IMR-90 (cell line): ENCODE measurements around the gene ENTPD7. TPM values are rescaled to one million over a fixed set of nuclear protein-coding genes. Genes with fewer than 3 reads are reported as not detected.
A peak's percentile ranks its signal among the peaks of the same experiment; 100 is the strongest.

ENCODE experiments used
- ATAC-seq: fragments of 200-7000 bp; cut with Tn5 transposase; 2 replicates; pipeline ENCODE4 v1.9.1; 2020; ENCODE audit warnings: low read depth, mild to moderate bottlenecking, moderate library complexity
- BruUV-seq: library from RNA; stranded (reverse); fragments of 400-500 nt; replicated peaks from 2 replicates; lab custom pipeline; 2021; lab: Mats Ljungman, UMichigan
- CTCF ChIA-PET: fragments of 300-600 bp; formaldehyde crosslinking; extraction: SDS; loops from one replicate; lab custom pipeline; 2021; ENCODE audit warnings: antibody characterized with exemption; lab: Yijun Ruan, JAX
- POLR2A ChIA-PET: fragments of 300-600 bp; sonication (Branson Sonifier 250); formaldehyde crosslinking; loops from one replicate; lab custom pipeline; 2022; ENCODE audit warnings: antibody characterized with exemption; ENCODE audit not compliant: unreplicated experiment; lab: Charles Lee
- DNase-seq: peaks from one replicate; pipeline ENCODE4 v3.0.0; 2013
- H2AFZ ChIP-seq: replicated peaks from 2 replicates; pipeline ENCODE3; 2013; ENCODE audit warnings: low read length, mild to moderate bottlenecking; ENCODE audit not compliant: poor library complexity
- H2AK5ac ChIP-seq: 2 replicates; pipeline ENCODE4 v1.6.1; 2013; ENCODE audit warnings: low read depth, low read length, inconsistent platforms
- H2AK9ac ChIP-seq: replicated peaks from 2 replicates; pipeline ENCODE3; 2013; ENCODE audit warnings: mild to moderate bottlenecking, low read depth, low read length, moderate library complexity; ENCODE audit not compliant: poor library complexity
- H2BK120ac ChIP-seq: 2 replicates; pipeline ENCODE4 v1.6.1; 2013; ENCODE audit warnings: low read depth, low read length, inconsistent platforms
- H2BK15ac ChIP-seq: 3 replicates; pipeline ENCODE4 v1.6.1; 2013; ENCODE audit warnings: low read depth, low read length, inconsistent platforms
- H2BK20ac ChIP-seq: 2 replicates; pipeline ENCODE4 v1.6.1; 2013; ENCODE audit warnings: low read depth, mild to moderate bottlenecking, inconsistent platforms, low read length, moderate library complexity
- H2BK5ac ChIP-seq: 2 replicates; pipeline ENCODE4 v1.6.1; 2013; ENCODE audit warnings: mild to moderate bottlenecking, low read depth, low read length, inconsistent platforms; ENCODE audit not compliant: poor library complexity, severe bottlenecking
- H3K14ac ChIP-seq: replicated peaks from 2 replicates; pipeline ENCODE4 v1.6.1; 2013; ENCODE audit warnings: low read depth, low read length, inconsistent platforms
- H3K18ac ChIP-seq: 2 replicates; pipeline ENCODE4 v1.6.1; 2013; ENCODE audit warnings: low read depth, low read length, control low read depth
- H3K23ac ChIP-seq: 2 replicates; pipeline ENCODE4 v1.6.1; 2013; ENCODE audit warnings: low read depth, low read length, inconsistent platforms
- H3K27ac ChIP-seq: 2 replicates; pipeline ENCODE4 v1.5.1; 2013; ENCODE audit warnings: mild to moderate bottlenecking, control low read depth, low read length; ENCODE audit not compliant: insufficient read depth
- H3K27me3 ChIP-seq: 2 replicates; pipeline ENCODE4 v1.6.1; 2013; ENCODE audit warnings: low read length; ENCODE audit not compliant: control insufficient read depth, insufficient read depth
- H3K36me3 ChIP-seq: 2 replicates; pipeline ENCODE4 v1.6.1; 2013; ENCODE audit warnings: low read length, mixed read lengths; ENCODE audit not compliant: control insufficient read depth, insufficient read depth
- H3K4ac ChIP-seq: 2 replicates; pipeline ENCODE4 v1.6.1; 2013; ENCODE audit warnings: low read depth, low read length, inconsistent platforms
- H3K4me1 ChIP-seq: 2 replicates; pipeline ENCODE4 v1.6.1; 2013; ENCODE audit warnings: low read length, mixed read lengths; ENCODE audit not compliant: control insufficient read depth, insufficient read depth
- H3K4me2 ChIP-seq: 2 replicates; pipeline ENCODE4 v1.6.1; 2013; ENCODE audit warnings: low read depth, mild to moderate bottlenecking, control low read depth, low read length, moderate library complexity
- H3K4me3 ChIP-seq: 2 replicates; pipeline ENCODE4 v1.5.1; 2013; ENCODE audit warnings: low read depth, mild to moderate bottlenecking, control low read depth, low read length, moderate library complexity; ENCODE audit not compliant: insufficient read depth
- H3K56ac ChIP-seq: 2 replicates; pipeline ENCODE4 v1.6.1; 2013; ENCODE audit warnings: low read length, inconsistent platforms; ENCODE audit not compliant: insufficient read depth; ENCODE audit errors: extremely low read depth
- H3K79me1 ChIP-seq, 2 experiments: 2 replicates each; pipeline ENCODE4 v1.6.1; 2013; ENCODE audit warnings: low read length in 2 of 2, inconsistent platforms in 1 of 2, low read depth in 1 of 2
- H3K9ac ChIP-seq: 2 replicates; pipeline ENCODE4 v1.6.1; 2013; ENCODE audit warnings: low read depth, low read length, control low read depth
- H3K9me1 ChIP-seq: 2 replicates; pipeline ENCODE4 v1.6.1; 2013; ENCODE audit warnings: low read length, inconsistent platforms; ENCODE audit not compliant: insufficient read depth
- H3K9me3 ChIP-seq: 2 replicates; pipeline ENCODE4 v1.6.1; 2013; ENCODE audit warnings: low read length; ENCODE audit not compliant: control insufficient read depth, insufficient read depth
- H4K20me1 ChIP-seq: 2 replicates; pipeline ENCODE4 v1.6.1; 2013; ENCODE audit warnings: low read length, inconsistent platforms; ENCODE audit not compliant: insufficient read depth
- H4K5ac ChIP-seq: 2 replicates; pipeline ENCODE4 v1.6.1; 2013; ENCODE audit warnings: mild to moderate bottlenecking, low read depth, low read length, control low read depth
- H4K8ac ChIP-seq, 2 experiments: 2 replicates each; pipeline ENCODE4 v1.6.1; 2013; ENCODE audit warnings: low read depth in 2 of 2, low read length in 2 of 2, control low read depth in 1 of 2, inconsistent platforms in 1 of 2
- H4K91ac ChIP-seq: 2 replicates; pipeline ENCODE4 v1.6.1; 2013; ENCODE audit warnings: low read depth, low read length, inconsistent platforms; ENCODE audit not compliant: insufficient read depth
- CTCF ChIP-seq: conservative IDR thresholded peaks from 2 replicates; pipeline ENCODE4 v1.5.1; 2012; ENCODE audit warnings: mild to moderate bottlenecking, low read depth, low read length, improper control_type of control experiment
- MAFK ChIP-seq: IDR thresholded peaks from 2 replicates; pipeline ENCODE4 v1.6.1; 2012; ENCODE audit warnings: low read depth, low read length, improper control_type of control experiment
- POLR2A ChIP-seq: IDR thresholded peaks from 2 replicates; pipeline ENCODE4 v1.6.1; 2012; ENCODE audit warnings: mild to moderate bottlenecking, low read depth, low read length
- RAD21 ChIP-seq: IDR thresholded peaks from 2 replicates; pipeline ENCODE4 v1.6.1; 2012; ENCODE audit warnings: low read length, improper control_type of control experiment
- RFX5 ChIP-seq: IDR thresholded peaks from 2 replicates; pipeline ENCODE4 v1.8.0; 2012; ENCODE audit warnings: low read depth, mild to moderate bottlenecking, low read length, moderate library complexity
- WGBS, 2 experiments: methylation state at CpG; one replicate each; pipeline versions ENCODE4 v1.1.5 to v1.1.7; 2013; ENCODE audit warnings: missing lambda C conversion rate in 2 of 2; ENCODE audit not compliant: insufficient read length in 1 of 2; ENCODE audit errors: extremely low coverage in 2 of 2; 5-methylcytosine and 5-hydroxymethylcytosine counted together
- dilution Hi-C: fragments of 300-500 bp; cut with HindIII; formaldehyde crosslinking; loops from one replicate; pipeline ENCODE4 v1.14.3; 2018; ENCODE audit warnings: low sequenced_read_pairs; ENCODE audit not compliant: unreplicated experiment
- in situ Hi-C: fragments of 300-500 bp; cut with MboI; formaldehyde crosslinking; loops from 3 replicates; pipeline ENCODE4 v1.14.3; 2019; ENCODE audit warnings: low sequenced_read_pairs, inconsistent platforms, mixed read lengths
- intact Hi-C: fragments of 100-400 bp; cut with micrococcal nuclease; formaldehyde crosslinking; loops from 2 replicates; pipeline ENCODE4 v1.10.0; 2022
- polyA plus RNA-seq, 3 experiments: library from polyadenylated mRNA; depleted of rRNA; stranded (reverse); fragments of >200 nt; gene quantifications; 2 replicates each; pipeline ENCODE4 v1.2.3, GENCODE V29; 2012; ENCODE audit warnings: low replicate concordance in 1 of 3
- total RNA-seq: library from RNA; depleted of rRNA; stranded (reverse); fragments of >200 nt; gene quantifications from 2 replicates; pipeline ENCODE4 v1.2.3, GENCODE V29; 2012
- TF ChIP-seq, protein P1 (sequence below): fragments of 150-350 bp; IDR thresholded peaks from 2 replicates; pipeline ENCODE4 v1.6.1; 2016; ENCODE audit warnings: low read depth, mild to moderate bottlenecking, low read length, moderate library complexity, borderline replicate concordance

ENTPD7 gene
- total and polyA plus RNA-seq, 2 of the 4 experiments (the other 2 are of a cell fraction) = 8.0 to 23.3 TPM

- CTCF ChIA-PET = interaction anchor here (1.4 kb wide), 1 partner anchor 30 kb away, joined by 3 read pairs; no protein-coding TSS in a partner anchor
Measured at GRCh38 chr10:99660662-99661376, 1.5 kb downstream of the ENTPD7 start.

More at GRCh38 chr10:99660662-99661376, 1.5 kb downstream of the ENTPD7 start:
- peak overlapping the region; percentile 12; the same call in 1 of the 2 replicates for H2AK5ac ChIP-seq
- intact Hi-C loops = loop anchor here (5.0 kb wide), 1 partner anchor 39 kb away; the partner anchor contains the start of gene SLC25A28
- H4K20me1 ChIP-seq = no peaks in the 10 kb centered on the region; the same call in 1 of the 2 replicates
- no peak overlapping the region for H4K5ac ChIP-seq
- ATAC-seq (no peak), DNase-seq (peak; percentile 14)
- no peak overlapping the region; the same call in 1 of the 2 replicates for H3K4me3 ChIP-seq
- no peaks in the 10 kb centered on the region for H3K27me3 ChIP-seq
- H2AK9ac ChIP-seq = no peak overlapping the region
- peaks cover 5% of the 10 kb centered on the region; the same call in 1 of the 2 replicates for H3K4me1 ChIP-seq
- peak overlapping the region; percentile 79; the same call in 1 of the 2 replicates for H3K18ac ChIP-seq
- H2BK20ac ChIP-seq = no peak overlapping the region
- in situ Hi-C loops = no loop called here
- H2AFZ ChIP-seq = no peak overlapping the region
- WGBS, 2 experiments = 57% methylated on average over 1 of the region's 6 CpGs; no CpG with 5 or more reads in 1 of the 2 experiments
- TSS peak; percentile 57 for BruUV-seq
- H4K8ac ChIP-seq = no peak overlapping the region
- H4K91ac ChIP-seq = no peak overlapping the region
- peak overlapping the region; percentile 97 for H3K4me2 ChIP-seq
- H2BK5ac ChIP-seq = peak overlapping the region; percentile 81
- no peak overlapping the region; the same call in 1 of the 2 replicates for H3K23ac ChIP-seq
- no peak overlapping the region for H3K9ac ChIP-seq
- dilution Hi-C loops = no loop called here
- TF ChIP-seq, protein P1, sequence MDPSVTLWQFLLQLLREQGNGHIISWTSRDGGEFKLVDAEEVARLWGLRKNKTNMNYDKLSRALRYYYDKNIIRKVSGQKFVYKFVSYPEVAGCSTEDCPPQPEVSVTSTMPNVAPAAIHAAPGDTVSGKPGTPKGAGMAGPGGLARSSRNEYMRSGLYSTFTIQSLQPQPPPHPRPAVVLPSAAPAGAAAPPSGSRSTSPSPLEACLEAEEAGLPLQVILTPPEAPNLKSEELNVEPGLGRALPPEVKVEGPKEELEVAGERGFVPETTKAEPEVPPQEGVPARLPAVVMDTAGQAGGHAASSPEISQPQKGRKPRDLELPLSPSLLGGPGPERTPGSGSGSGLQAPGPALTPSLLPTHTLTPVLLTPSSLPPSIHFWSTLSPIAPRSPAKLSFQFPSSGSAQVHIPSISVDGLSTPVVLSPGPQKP = no peak
- no peak for TF ChIP-seq POLR2A
- TF ChIP-seq MAFK = no peak
- no peak for TF ChIP-seq RFX5
- TF ChIP-seq CTCF = no peak
- TF ChIP-seq RAD21 = no peak
- no peak overlapping the region for H3K56ac ChIP-seq
- no peak overlapping the region for H3K4ac ChIP-seq
- no peak overlapping the region for H2BK120ac ChIP-seq
- H2BK15ac ChIP-seq = no peak overlapping the region
- peaks cover 13% of the 10 kb centered on the region; the same call in 1 of the 2 replicates for H3K9me1 ChIP-seq
- H3K27ac ChIP-seq = no peak overlapping the region
- no peaks in the 10 kb centered on the region for H3K9me3 ChIP-seq
- peaks cover 20 to 45% of the 10 kb centered on the region in 2 experiments for H3K79me1 ChIP-seq
- H3K14ac ChIP-seq = no peak overlapping the region
- H3K36me3 ChIP-seq = peaks cover 9% of the 10 kb centered on the region
- POLR2A ChIA-PET = no interaction called here
